GM18507 (cell line): ENCODE data around the gene H19.

ENCODE experiments used
- DNase-seq: peaks from one replicate; pipeline ENCODE4 v3.0.0; 2011; ENCODE audit warnings: low read depth; ENCODE audit not compliant: insufficient read length; ENCODE audit errors: extremely low spot score
- FAIRE-seq: peaks from 2 replicates; lab custom pipeline; 2011; peaks lifted over from hg19 to GRCh38; lab: Jason Lieb, UNC

Gene H19

DNA sequence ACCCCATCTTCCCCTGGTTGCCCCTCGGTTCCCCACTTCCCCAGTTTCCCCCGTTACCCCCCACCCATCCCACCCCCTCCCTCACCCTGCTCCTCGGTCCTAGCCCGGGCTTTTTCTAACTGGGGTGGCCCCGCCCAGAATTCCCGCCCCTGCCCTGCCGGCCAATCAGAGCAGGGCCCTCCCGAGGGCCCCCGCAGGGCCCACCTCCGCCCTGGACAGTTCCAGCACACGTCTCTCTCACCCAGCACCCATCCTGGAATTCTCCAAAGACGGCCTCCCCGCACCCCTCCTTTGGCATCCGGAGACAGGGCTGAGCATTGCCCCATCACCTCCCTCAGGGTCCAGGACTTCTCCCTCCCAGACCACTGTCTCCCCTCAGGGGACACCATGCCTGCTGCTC is at the start of gene H19:
Gene H19, minus strand, starts transcription at position 88 of the 400 bp plus-strand sequence.
- no peak for DNase-seq
- no peak for FAIRE-seq

DNA sequence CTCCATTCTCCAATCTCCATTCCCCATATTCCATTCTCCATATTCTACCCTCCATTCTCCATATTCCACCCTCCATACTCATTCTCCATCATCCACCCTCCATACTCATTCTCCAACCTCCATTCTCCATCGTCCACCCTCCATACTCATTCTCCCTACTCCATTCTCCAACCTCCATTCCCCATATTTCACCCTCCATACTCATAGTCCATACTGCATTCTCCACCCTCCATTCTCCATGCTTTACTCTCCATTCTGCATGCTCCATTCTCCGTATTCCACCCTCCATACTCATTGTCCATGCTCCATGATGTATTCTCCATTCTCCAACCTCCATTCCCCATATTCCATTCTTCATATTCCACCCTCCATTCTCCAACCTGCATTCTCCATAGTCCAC is 44.3 kb upstream of the H19 start:
- no peak for DNase-seq
- no peak for FAIRE-seq

DNA sequence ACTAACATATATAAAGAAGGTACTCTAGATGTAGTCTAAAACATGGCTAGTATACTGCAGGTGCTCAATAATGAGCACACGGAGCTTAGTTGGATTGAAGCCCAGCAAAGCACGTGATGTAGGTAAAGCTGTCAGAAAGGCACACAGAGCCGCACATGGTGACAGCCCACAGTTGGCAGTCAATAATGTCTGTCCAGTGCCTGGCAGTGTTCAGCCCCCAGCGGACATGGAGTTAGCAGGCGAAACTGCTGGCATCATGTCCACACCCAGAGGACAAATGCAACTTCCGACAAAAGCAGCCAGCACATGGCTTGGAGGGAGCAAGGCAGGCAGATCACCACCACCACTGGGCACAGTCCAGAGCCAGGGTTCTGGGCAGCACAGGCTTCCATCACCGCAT is 43.5 kb upstream of the H19 start:
- FAIRE-seq: no peak
- DNase-seq: no peak

DNA sequence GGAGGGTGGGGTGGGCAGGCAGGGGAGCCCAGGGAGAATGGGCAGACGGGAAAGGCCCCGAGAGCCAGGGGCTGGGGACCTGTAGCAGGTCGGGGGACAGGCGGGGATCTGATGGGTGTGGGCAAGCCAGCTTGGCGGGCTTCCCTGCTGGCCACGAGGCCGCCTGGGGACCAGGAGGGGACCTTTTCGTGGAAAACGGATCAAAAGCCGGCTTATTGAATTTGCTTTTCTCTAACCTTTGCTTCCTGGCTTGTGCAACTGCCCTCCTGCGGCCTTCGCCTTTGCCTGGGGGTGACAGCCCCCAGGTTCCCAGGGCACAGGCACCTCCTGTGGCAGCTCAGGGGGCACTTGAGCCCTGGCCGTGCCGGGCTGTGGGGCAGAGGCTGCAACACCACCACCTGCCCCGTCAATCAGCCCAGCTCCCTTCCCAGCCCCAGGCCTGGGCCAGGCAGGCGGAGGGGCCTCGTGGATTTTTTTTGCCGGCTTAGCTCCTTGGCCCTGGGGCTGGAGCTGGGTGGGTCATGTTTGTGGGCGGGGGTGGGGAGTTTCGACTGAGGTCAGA is 41.6 kb upstream of the H19 start:
- DNase-seq (no peak), FAIRE-seq (no peak)

DNA sequence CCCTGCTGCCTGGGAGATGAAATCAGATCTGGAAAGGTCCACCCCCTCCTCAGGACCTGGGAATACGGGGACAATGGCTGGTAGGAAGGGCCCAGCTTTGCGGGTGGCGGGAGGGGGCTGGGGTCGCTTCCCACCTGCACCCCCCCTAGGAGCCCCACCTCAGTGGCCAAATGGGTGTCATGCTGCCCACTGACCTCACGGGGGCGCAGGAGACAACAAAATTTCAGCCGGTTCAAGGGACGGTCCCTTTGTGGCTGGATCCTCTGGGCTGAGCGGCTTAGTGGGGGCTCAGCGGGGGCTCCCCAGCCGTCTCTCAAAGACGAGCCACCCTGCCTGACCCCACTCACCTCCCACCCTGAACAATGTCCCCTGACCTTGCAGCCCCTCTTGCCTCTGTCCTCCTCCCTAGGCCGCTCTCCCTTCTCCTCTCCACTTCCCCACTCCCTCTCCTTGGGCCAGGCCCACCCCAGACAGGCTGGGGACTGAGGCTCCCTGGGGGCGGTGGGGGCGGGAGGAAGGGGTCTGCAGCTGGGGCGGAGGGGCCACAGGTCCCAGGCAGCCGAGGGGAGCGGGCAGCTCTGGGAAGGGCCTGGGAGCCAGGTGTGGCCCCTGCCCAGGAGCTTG is 39.3 kb upstream of the H19 start:
- DNase-seq (no peak), FAIRE-seq (peak; percentile 63)

DNA sequence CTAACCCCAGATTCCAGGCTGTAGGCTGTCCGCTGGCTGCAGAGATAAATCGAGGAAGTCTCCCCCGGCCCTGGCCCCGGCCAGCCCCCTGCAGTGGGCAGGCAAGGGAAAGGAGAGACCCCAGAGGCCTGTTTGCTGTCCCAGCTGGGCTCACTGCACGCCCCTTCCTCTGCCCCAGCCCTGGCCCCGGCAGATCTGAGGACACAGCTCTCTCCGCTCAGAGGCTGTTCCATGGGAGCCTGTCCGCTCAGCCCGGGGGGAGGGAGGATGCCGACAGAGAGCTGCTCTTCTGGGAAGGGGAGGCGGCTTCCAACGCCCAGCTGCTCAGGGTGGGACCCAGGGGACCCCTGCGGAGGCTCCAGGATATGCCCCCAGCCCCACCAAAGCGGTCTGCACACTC is 37.7 kb upstream of the H19 start:
- DNase-seq (no peak), FAIRE-seq (no peak)

DNA sequence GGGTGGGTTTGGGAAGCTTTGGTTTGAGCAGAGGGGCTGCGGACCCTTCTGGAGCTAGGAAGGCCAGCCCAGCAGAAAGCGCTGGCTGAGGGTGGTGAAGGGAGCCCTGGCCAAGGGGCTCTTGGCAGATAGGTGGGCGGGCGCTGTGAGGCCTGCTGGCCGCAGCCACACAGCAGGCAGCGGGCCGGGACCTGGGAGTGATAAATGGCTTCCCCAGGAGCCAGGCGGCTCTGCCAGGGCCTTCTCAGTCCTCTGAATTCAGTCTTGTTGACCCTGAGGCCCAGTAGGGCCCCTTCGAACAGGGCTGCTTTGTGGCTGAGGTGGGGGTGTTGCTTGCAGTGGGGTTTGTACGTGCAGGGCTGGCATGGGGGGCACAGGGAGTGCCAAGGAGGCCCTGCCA is 33.4 kb upstream of the H19 start:
- FAIRE-seq: no peak
- DNase-seq: no peak

DNA sequence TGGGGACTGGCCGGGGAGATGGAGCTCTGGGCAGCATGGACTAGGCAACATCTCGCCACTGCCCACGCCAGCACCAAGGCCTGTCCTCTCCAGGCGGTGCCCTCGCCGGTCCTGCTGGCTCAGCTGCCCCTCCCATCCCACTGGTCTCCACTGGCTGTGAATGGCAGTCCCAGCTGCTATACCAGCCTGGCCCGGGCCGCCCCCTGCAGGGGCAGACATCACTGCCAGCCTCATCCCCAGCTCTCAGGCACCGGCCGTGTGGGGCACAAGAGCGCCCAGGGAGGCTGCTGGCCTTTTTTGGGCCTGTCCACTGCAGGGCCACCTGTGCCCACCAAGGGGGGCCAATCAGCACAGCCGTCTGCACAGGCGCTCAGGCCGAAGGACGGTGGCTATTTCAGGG is 30.1 kb upstream of the H19 start:
- no peak for FAIRE-seq
- DNase-seq: no peak

DNA sequence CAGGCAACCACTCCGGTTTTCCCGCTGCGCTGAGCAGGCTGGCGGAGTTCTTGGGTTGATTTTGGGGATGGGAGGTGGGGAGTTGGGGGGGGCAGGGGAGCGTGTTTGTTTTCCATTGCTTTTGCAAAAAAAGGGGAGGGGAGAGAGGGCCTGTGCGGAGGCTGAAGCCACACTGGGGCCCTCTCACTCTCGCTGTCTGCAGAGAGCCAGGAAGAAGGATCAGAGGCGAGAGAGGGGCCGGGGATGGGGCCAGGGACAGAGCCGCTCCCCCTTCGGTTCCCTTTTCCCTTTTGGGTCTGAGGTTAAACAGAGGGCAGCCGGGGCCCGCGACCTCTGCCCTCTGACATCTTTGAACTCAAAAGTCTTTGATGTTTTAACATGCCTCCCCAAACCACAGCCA is 17.4 kb upstream of the H19 start:
- DNase-seq: no peak
- FAIRE-seq: no peak

DNA sequence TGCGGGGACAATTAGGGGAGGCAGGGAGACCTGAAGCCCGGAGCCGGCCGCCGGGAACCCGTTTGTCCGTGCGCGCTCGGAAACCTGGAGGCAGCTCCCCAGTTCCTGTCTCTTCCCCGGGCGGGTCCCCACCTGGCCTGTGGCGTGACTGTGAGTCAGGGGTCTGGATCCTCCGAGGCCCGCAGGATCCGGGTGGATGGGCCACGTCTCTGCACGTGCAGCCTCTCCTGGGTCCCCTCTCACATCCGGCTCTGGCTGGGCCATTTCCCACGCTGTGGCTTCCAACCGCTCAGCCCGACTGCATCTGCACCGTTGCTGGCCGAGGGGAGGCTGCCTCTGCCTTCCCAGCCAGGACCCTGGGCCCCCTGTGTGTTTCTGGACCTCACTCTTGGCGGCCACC is 14.8 kb upstream of the H19 start:
- FAIRE-seq (no peak), DNase-seq (no peak)

DNA sequence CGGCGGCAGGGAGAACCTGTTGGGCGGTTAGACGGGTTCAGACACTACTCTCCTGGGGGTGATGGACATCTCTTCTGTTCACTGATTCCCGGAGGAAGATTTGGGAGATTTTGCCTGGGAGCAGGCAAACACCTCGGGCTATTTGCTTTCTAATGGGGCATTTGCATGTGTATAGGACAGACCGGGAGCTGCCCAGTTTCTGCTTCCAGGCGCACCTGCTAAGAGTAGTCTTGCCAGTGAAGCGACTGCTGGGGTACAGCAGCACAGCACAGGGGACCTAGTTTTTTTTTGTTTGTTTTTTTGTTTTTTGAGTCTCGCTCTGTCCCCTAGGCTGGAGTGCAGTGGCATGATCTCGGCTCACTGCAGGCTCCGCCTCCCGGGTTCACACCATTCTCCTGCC is 6.8 kb upstream of the H19 start:
- DNase-seq (no peak), FAIRE-seq (no peak)

DNA sequence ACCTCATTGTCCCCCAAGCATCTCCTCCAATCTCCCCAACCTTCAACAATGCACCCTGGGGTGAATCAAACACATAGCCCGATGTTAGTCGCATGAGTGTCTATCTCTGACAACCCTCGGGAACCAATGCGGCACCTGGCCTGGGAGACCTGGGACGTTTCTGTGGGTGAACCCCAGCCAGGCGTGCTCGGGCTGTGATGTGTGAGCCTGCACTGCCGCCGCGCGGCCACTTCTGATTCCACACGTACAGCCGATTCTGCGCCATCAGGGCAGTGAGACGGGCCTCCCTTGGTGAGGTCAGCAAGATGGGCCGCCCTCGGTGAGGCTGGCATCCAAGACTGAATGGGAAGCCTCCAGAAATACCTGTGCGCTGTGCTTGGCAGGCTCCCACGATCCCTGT is 5.2 kb upstream of the H19 start:
- FAIRE-seq: no peak
- DNase-seq: no peak

DNA sequence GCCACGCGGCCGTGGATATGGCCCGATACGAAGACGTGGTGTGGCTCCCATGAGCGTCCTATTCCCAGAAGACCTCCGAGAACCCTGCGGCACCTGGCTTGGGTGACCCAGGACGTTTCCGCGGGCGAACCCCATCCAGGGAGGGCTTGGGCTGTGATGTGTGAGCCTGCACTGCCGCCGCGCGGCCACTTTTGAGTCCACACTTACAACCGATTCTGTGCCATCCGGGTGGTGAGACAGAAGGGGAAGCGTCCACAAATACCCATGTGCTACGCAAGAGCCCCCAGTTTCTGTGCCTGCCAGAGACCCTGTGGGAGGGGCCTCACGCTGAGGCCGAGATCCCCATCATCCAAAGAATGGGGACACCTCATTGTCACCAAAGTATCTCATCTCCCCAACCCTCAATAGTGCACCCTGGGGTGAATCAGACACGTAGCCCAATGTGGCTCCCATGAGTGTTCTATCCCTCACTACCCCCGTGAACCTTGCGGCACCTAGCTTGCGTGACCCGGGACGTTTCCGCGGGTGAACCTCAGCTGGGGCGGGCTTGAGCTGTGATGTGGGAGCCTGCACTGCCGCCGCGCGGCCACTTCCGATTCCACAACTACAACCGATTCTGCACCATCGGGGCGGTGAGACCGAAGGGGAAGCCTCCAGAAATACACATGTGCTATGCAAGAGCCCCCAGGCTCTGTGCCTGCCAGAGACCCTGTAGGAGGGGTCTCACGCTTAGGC is 4.6 kb upstream of the H19 start:
- FAIRE-seq (peak; percentile 50), DNase-seq (no peak)

DNA sequence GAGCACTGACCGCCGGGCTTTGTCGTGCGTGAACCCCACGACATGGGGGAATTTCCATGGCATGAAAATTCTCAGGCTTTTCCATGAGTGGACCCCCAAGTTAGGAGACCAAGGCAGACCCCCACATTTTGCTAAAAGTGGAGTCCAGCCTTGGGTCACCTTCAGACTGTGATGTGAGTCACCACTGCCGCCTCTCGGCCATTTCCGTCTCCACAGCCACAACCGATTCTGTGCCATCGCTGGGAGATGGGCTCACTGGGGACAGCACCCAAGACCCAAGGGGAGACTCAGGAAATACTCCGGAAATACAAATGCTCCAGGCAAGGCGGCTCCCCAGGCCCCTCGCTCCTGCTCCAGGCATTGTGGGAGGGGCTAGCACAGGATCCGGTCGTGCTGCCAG is 1.2 kb upstream of the H19 start:
- FAIRE-seq (no peak), DNase-seq (no peak)

DNA sequence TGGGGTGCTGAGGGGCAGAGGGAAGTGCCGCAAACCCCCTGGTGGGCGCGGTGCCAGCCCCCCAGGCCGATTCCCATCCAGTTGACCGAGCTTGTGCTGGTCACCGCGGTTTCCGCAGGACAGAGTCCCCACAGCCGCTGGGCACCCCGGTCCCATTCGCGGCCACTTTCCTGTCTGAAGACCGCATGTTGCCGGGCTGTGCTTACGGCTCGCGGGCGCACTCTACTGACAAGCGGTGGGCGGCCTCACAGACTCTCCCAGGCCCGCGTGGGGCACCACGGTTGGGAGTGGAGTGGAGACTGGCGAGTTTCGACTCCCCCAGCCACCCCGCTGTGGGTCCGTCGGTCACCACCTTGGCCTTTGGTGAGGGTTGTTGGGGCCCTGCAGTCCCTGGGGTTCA is 648 bp upstream of the H19 start:
- DNase-seq (no peak), FAIRE-seq (no peak)

DNA sequence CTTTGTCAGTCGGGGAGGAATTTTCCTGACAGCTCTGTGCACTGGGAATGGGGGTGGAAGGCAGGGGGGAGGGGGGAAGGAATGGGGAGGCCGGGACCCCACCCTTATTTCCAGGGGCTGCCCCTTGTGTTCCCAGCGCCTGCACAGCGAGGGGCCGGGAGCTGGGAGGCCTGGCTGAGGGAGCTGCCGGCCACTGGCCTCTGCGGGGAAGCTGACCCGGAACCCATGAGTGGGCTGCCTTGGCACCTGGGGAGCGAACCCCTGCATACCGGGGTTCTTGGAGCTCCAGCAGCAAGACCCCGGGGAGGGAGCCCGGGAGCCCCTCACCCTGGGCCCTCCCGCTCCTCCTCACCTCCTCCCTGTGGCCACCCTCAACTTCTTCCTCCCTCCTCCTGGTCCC is 3.5 kb downstream of the H19 start:
- no peak for DNase-seq
- FAIRE-seq: no peak

DNA sequence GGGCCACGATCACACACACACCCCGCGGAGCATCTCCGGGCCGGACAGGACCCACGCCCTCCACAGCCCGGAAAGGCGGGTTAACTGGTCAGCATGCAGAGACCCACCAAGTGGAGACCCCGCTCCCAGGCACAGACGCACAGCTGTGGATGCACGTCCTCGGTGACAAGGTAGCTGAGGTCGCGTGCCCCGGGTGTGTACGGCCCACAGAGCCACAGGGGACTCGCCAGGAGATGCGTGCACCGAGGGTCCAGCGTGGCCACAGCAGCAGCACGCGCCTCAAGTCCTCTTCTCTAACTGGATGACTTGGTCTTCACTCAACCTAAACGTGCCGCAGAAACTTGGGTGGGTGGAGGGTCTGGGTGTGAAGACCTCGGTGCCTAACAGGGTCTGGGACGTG is 5.5 kb downstream of the H19 start:
- FAIRE-seq: no peak
- no peak for DNase-seq

DNA sequence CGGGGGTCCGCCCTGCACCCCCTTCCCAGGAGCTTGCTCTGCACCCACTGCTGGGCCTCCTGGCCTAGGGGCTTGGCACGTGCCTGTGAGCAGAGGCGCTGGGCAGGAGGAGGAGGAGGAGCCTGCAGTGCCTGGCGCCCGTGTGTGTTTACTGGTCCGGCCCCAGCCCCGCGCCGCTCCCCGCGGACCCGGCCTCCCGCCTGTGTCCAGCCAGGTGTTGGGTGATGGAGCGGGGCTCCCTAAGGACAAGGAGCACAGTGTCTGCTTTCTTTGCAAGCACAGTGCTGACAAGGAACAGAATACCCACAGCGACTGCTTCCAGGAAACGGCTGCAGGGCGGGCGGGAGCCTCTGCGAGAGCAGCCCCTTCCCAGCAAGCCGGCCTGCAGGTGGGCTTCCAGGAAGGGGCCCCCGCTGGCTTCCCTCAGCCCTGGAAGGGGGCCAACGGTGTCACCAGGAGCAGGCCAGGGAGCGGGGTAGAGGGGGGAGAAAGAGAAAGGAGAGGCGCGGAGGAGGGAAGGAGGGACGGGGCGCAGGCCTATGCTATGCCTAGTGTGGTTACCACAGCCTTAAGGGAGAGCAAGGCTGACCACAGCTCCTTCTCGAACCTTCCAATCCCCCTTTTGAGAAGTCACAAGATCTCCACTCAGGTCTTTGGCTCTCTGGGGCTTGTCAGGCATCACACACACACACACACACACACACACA is 6.6 kb downstream of the H19 start:
- FAIRE-seq: no peak

DNA sequence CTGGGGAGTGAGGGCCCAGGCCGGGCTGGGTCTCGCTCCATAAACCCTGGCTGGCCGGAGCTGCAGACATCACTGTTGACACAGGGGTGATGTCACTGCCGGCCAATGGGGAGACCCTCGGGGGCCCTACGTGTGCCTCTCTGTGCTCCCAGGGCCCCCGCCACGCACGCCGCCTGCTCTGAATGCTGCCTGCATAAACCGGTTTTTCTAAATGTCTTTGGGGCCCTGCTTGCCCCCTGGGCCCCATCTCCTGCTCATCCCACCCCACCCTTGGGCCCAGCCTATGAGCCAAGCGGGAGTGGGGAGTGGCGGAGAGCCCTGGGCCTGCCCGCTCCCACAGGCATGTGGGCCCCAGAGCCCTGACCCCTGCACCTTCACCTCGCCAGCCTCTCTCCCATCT is 7.7 kb downstream of the H19 start:
- FAIRE-seq: no peak
- no peak for DNase-seq

More for the DNA sequence above, 6.6 kb downstream of the H19 start:
- no peak for DNase-seq

DNA sequence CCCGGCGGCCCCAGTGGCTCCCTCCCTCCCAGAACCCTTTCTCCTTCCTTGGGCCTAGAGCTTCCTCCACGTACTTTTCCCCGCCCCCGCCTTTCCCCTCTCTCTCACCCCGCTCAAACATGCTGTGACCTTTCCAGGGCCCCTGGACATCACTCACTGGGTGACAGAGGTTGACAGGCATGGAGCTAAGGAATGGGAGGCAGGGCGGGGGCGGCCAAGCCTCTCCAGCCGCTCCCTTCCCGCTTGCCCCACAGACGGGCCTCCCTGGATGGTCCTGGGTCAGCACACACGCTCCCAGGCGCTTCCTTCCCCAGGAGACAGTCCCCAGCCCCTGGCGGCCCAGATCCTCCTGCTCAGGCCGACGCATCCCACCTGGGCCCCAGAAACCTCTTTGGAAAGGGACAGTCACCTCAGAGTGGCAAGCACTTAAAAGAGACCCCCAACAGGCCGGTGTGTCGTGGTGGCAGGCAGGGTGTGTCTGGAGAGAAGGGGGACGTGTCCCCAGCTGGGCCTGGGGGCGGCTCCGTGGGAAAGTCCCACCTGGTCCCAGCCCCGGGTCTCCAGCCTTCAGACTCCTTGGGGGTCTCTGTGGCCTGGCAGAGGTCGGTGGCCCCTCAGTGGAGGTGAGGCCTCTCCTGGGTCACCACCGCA is 8.8 kb downstream of the H19 start:
- FAIRE-seq: no peak
- DNase-seq: no peak
